Upper lobe of right lung (tissue), 1 donor: Measurements from ENCODE around the gene PHLPP1. TPM values are rescaled to one million over a fixed set of nuclear protein-coding genes. Genes with fewer than 3 reads are reported as not detected.

Experiments
- ATAC-seq: fragments of 200-7000 bp; cut with Tn5 transposase; one replicate; pipeline ENCODE4 v1.9.1; 2020; ENCODE audit warnings: mild to moderate bottlenecking, moderate library complexity
- DNase-seq: peaks from one replicate; pipeline ENCODE4 v3.0.0-alpha.2; 2020
- H3K27ac ChIP-seq: fragments of 200-600 bp; one replicate; pipeline ENCODE4 v1.8.0; 2022
- H3K27me3 ChIP-seq: fragments of 200-600 bp; one replicate; pipeline ENCODE4 v1.8.0; 2022; ENCODE audit warnings: mild to moderate bottlenecking
- H3K36me3 ChIP-seq: fragments of 200-600 bp; one replicate; pipeline ENCODE4 v1.8.0; 2022
- H3K4me1 ChIP-seq: fragments of 200-600 bp; one replicate; pipeline ENCODE4 v1.8.0; 2022
- H3K4me3 ChIP-seq: fragments of 200-600 bp; one replicate; pipeline ENCODE4 v1.8.0; 2022; ENCODE audit warnings: mild to moderate bottlenecking
- H3K9me3 ChIP-seq: fragments of 200-600 bp; one replicate; pipeline ENCODE4 v1.8.0; 2022
- intact Hi-C: fragments of 100-400 bp; cut with DNase I; formaldehyde crosslinking; loops from one replicate; pipeline ENCODE4 v1.11.0; 2022
- total RNA-seq: library from RNA; stranded (reverse); fragmentation: NEBNext Ultra II Directional; extraction: Animal tissue kit (Norgen Biotek cat#: 25700); gene quantifications from one replicate; pipeline ENCODE4 v1.2.1, GENCODE V29; 2021
- TF ChIP-seq, protein P1 (sequence below): fragments of 200-600 bp; IDR thresholded peaks from one replicate; pipeline ENCODE4 v1.8.0; 2022; ENCODE audit warnings: antibody characterized with exemption
- donor health status: DM: no; HTN: yes; CAD: no; lungs with severe emphysema.

Gene PHLPP1
- total RNA-seq, 1 donor from 2014 or later, result 11.9 TPM

DNA sequence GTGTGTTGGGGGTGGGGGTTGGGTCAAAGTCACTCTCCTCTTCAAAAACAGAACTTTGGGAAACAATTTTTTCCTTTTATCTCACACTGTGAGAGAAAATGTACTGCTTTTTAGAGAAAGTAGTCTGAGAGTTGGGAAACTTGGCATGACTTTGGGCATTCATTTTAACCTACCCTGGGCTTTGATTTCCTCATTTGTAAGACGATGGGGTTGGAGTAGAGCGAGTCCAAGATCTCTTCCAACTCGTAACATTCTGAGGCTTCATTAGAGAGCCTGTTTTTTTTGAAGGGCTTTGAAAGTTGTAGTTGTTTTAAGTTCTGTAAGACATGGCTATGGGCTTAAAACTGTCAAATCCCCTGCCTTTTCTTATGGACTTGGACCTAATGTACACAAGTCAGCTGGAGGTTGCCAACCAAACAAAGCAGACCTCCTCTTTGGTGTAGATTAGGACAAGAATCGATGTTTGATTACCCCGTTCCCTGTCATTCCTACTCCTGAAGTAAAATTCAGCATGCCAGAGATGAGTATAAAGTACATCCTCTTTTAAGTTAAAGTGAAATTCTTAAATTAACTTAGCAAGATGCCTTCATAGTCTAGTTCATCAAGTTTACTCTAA, 8.4 kb downstream of the PHLPP1 start:
- Histone ChIP-seq H3K4me1 (peaks cover 8% of the 10 kb centered on the region), H3K27me3 (no peaks in the 10 kb centered on the region), H3K36me3 (no peaks in the 10 kb centered on the region), H3K4me3 (no peak overlapping the region), H3K27ac (no peak overlapping the region), H3K9me3 (no peaks in the 10 kb centered on the region)
- no peak for DNase-seq
- intact Hi-C loops, result no loop called here
- TF ChIP-seq, protein P1, sequence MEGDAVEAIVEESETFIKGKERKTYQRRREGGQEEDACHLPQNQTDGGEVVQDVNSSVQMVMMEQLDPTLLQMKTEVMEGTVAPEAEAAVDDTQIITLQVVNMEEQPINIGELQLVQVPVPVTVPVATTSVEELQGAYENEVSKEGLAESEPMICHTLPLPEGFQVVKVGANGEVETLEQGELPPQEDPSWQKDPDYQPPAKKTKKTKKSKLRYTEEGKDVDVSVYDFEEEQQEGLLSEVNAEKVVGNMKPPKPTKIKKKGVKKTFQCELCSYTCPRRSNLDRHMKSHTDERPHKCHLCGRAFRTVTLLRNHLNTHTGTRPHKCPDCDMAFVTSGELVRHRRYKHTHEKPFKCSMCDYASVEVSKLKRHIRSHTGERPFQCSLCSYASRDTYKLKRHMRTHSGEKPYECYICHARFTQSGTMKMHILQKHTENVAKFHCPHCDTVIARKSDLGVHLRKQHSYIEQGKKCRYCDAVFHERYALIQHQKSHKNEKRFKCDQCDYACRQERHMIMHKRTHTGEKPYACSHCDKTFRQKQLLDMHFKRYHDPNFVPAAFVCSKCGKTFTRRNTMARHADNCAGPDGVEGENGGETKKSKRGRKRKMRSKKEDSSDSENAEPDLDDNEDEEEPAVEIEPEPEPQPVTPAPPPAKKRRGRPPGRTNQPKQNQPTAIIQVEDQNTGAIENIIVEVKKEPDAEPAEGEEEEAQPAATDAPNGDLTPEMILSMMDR, result no peak
- ATAC-seq, result no peak

DNA sequence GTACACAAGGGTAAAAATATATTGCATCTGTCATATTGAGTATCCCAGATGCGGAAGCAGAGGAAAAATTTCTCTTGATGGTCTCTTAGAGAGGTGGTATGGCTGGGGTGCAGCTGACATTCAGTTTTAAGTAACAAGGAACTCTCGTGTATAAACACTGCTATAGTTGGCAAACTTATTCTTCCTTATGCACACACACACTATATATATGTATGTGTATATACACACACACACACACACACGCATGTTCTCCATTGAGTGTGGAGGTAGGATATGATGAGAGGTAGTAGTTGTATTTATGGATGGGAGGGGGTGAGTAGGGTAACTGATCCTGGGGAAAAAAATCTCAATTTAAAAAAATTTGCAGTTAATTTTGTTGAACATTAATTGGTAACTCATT, 10.6 kb downstream of the PHLPP1 start:
- H3K4me1 ChIP-seq, result no peaks in the 10 kb centered on the region
- no peak overlapping the region for H3K27ac ChIP-seq
- no peak for ATAC-seq
- no peaks in the 10 kb centered on the region for H3K9me3 ChIP-seq
- intact Hi-C loops, result no loop called here
- TF ChIP-seq, protein P1, result no peak
- H3K27me3 ChIP-seq, result no peaks in the 10 kb centered on the region
- no peaks in the 10 kb centered on the region for H3K36me3 ChIP-seq
- H3K4me3 ChIP-seq, result no peak overlapping the region
- DNase-seq, result no peak

DNA sequence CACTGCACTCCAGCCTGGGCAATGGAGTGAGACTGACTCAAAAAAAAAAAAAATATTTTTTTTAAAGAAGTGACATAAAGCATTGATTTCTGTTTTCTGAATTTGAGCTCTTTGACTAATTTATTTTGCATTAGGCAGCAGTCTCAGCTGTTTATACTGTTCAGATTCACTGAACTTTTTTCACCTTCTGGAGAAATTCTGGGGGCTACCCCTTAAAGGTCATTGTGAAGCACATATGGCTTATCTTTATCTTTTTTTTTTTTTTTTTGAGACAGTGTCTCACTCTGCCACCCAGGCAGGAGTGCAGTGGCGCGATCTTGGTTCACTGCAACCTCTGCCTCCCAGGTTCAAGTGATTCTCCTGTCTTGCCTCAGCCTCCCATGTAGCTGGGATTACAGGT, 12.9 kb downstream of the PHLPP1 start:
- no peaks in the 10 kb centered on the region for H3K4me1 ChIP-seq
- H3K27ac ChIP-seq, result no peak overlapping the region
- ATAC-seq (no peak), DNase-seq (no peak)
- H3K9me3 ChIP-seq, result no peaks in the 10 kb centered on the region
- TF ChIP-seq, protein P1, result no peak
- intact Hi-C loops, result no loop called here
- no peak overlapping the region for H3K4me3 ChIP-seq
- no peaks in the 10 kb centered on the region for H3K36me3 ChIP-seq
- no peaks in the 10 kb centered on the region for H3K27me3 ChIP-seq

DNA sequence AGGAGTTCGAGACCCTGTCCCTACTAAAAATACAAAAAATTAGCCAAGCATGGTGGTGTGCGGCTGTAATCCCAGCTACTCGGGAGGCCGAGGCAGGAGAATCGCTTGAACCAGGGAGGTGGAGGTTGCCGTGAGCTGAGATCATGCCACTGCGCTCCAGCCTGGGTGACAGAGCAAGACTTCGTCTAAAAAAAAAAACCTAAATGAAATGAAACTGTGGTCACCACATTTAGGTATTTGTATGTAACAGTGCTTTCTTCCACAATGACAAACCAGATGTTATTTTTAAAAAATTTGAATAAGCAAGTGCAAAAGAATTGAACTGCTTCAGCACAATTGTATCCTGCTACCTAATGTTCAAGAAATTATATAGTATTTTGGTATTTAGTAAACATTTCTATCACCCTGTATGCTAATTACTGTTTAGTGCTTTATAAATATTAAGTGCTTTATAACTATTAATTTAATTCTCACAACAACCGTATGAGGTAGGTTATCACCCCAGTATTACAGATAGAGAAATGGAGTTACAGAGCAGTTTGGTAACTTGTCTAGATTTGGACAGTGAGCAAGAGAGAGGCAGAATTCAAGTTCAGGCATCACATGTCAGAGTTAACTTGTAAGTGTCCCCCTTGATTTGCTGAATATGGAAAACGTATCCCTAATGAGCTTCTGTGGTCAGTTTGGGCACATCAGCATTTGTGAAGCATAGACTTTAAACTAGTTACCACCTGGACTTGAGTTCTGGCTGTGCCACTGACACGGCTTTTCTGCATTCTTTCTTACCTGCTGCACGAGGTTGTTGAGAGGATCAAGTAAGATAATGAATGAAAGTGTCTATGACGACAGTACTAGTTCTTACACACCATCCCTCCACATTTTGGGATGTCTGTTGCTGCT, 14.4 kb downstream of the PHLPP1 start:
- intact Hi-C loops, result no loop called here
- no peaks in the 10 kb centered on the region for H3K27me3 ChIP-seq

DNA sequence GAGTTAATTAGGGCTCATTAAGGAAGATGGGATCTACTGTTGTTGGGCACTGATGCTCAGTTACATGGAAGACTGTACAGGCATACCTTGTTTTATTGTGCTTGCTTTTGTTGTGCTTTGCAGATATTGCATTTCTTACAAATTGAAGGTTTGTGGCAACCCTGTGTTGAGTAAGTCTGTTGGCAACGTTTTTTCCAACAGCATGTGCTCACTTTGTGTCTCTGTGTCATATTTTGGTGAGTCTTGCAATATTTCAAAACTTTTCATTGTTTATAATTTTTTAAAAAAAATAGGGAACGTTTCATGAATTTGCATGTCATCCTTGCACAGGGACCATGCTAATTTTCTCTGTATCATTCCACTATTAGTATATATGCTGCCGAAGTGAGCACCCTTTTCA, 15.6 kb downstream of the PHLPP1 start:
- no peak overlapping the region for H3K27ac ChIP-seq
- no peak overlapping the region for H3K4me3 ChIP-seq
- no peaks in the 10 kb centered on the region for H3K9me3 ChIP-seq
- ATAC-seq, result no peak
- H3K4me1 ChIP-seq, result no peaks in the 10 kb centered on the region
- no peaks in the 10 kb centered on the region for H3K36me3 ChIP-seq
- intact Hi-C loops, result no loop called here
- TF ChIP-seq, protein P1, result no peak
- H3K27me3 ChIP-seq, result no peaks in the 10 kb centered on the region
- no peak for DNase-seq

More for the DNA sequence above, 14.4 kb downstream of the PHLPP1 start:
- no peaks in the 10 kb centered on the region for H3K4me1 ChIP-seq
- H3K27ac ChIP-seq, result no peak overlapping the region
- no peak overlapping the region for H3K4me3 ChIP-seq
- no peaks in the 10 kb centered on the region for H3K9me3 ChIP-seq
- H3K36me3 ChIP-seq, result no peaks in the 10 kb centered on the region
- DNase-seq (no peak), ATAC-seq (no peak)
- TF ChIP-seq, protein P1, result no peak
